Measurements from ENCODE around the gene MED26.

DNA sequence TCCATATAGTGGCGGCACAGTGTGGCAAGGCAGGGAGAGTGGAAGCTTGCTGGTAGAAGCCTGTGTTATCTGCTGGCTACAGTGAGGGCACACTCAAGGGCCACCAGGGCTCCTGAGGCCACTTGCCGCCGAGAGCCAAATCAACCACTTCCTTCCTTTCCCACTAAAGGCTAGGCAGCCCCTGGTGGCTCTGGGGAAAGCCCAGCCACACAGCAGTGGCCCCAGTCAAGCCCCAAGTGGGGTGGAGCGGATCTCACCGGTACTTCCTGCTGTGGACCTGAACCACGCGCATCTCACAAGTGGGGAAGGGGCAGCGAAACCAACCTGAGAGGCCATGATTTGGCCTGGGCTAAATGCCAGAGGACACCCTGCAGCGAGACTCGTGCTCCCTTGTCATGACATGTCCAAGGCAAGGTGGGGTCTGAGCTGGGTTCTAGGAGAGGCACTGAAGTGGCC is 33.8 kb downstream of the MED26 start:
- TF ChIP-seq, protein P1, sequence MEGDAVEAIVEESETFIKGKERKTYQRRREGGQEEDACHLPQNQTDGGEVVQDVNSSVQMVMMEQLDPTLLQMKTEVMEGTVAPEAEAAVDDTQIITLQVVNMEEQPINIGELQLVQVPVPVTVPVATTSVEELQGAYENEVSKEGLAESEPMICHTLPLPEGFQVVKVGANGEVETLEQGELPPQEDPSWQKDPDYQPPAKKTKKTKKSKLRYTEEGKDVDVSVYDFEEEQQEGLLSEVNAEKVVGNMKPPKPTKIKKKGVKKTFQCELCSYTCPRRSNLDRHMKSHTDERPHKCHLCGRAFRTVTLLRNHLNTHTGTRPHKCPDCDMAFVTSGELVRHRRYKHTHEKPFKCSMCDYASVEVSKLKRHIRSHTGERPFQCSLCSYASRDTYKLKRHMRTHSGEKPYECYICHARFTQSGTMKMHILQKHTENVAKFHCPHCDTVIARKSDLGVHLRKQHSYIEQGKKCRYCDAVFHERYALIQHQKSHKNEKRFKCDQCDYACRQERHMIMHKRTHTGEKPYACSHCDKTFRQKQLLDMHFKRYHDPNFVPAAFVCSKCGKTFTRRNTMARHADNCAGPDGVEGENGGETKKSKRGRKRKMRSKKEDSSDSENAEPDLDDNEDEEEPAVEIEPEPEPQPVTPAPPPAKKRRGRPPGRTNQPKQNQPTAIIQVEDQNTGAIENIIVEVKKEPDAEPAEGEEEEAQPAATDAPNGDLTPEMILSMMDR (IDR thresholded peaks at IDR 0.05) = no peak
- TF ChIP-seq POLR2A (IDR thresholded peaks at IDR 0.05) = no peak

Data from heart left ventricle (tissue), 13 donors.